Nephron progenitor cell (in vitro differentiated cells): ENCODE measurements around the gene PDIA5.

Experiments used
- DNase-seq: peaks from one replicate; pipeline ENCODE4 v3.0.0; 2021
- H3K27ac Mint-ChIP-seq: 2 replicates; pipeline ENCODE4 v1.8.0; 2021; ENCODE audit warnings: mild to moderate bottlenecking, moderate library complexity, mixed read lengths
- H3K27me3 Mint-ChIP-seq: 2 replicates; pipeline ENCODE4 v1.8.0; 2021; ENCODE audit warnings: mild to moderate bottlenecking, low read depth, mixed read lengths; ENCODE audit not compliant: poor library complexity
- H3K36me3 Mint-ChIP-seq: 2 replicates; pipeline ENCODE4 v1.8.0; 2021; ENCODE audit warnings: low read depth, mixed read lengths
- H3K4me1 Mint-ChIP-seq: 2 replicates; pipeline ENCODE4 v1.8.0; 2021; ENCODE audit warnings: mixed read lengths
- H3K4me3 Mint-ChIP-seq: 2 replicates; pipeline ENCODE4 v1.8.0; 2021; ENCODE audit warnings: mild to moderate bottlenecking, moderate library complexity, mixed read lengths
- H3K9me3 Mint-ChIP-seq: 2 replicates; pipeline ENCODE4 v1.8.0; 2021; ENCODE audit warnings: mild to moderate bottlenecking, moderate library complexity, mixed read lengths
- TF ChIP-seq, protein P1 (sequence below): fragments of 200-600 bp; sonication (generic); IDR thresholded peaks from 2 replicates; pipeline ENCODE4 v1.5.0; 2021; ENCODE audit warnings: antibody characterized with exemption

PDIA5 gene

DNA sequence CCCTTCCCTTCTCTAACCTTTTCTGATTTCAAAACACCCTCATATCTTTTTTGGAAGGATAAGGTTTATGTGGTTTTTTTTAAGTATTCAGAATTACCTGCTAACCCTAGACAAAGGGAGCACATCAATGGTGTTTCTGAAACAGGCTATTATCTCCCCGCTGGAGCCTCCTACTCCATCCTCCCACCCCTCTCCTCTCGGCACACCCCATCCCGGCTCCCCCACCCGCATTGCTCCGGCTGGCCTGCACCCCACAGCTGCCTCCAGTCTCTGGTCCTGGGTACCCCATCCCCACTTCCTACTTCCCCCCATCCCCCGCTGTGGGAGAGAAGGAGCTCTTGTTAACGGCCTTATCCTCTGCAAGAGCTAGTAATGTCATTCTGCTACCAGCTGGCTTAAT is 59.2 kb downstream of the PDIA5 start:
- peaks cover 9% of the 10 kb centered on the region for H3K36me3 Mint-ChIP-seq
- TF ChIP-seq, protein P1, sequence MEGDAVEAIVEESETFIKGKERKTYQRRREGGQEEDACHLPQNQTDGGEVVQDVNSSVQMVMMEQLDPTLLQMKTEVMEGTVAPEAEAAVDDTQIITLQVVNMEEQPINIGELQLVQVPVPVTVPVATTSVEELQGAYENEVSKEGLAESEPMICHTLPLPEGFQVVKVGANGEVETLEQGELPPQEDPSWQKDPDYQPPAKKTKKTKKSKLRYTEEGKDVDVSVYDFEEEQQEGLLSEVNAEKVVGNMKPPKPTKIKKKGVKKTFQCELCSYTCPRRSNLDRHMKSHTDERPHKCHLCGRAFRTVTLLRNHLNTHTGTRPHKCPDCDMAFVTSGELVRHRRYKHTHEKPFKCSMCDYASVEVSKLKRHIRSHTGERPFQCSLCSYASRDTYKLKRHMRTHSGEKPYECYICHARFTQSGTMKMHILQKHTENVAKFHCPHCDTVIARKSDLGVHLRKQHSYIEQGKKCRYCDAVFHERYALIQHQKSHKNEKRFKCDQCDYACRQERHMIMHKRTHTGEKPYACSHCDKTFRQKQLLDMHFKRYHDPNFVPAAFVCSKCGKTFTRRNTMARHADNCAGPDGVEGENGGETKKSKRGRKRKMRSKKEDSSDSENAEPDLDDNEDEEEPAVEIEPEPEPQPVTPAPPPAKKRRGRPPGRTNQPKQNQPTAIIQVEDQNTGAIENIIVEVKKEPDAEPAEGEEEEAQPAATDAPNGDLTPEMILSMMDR = no peak
- DNase-seq = no peak
- H3K4me1 Mint-ChIP-seq = peaks cover 39% of the 10 kb centered on the region
- H3K9me3 Mint-ChIP-seq = no peaks in the 10 kb centered on the region
- no peak overlapping the region for H3K4me3 Mint-ChIP-seq
- H3K27me3 Mint-ChIP-seq = peaks cover 9% of the 10 kb centered on the region
- H3K27ac Mint-ChIP-seq = no peak overlapping the region

DNA sequence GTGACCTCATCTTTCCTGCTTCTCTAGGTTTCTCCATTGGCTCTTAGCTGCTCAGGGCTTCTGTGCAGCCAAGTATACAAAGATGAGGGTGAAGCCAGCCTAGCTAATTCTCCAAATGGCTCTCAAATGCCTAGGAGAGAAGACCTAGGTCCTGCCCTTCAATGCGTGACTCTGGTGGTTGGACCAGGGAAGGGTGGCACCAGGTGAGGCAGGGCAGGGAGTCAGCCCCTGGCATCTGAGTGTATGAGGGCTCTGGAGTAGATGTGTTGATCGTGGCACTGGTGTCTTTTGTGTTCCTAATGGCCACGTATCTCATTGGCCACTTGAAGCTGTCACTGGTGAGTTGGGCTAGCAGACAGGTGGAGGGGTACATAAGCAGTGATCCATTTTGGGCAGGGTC is 59.8 kb downstream of the PDIA5 start:
- Mint-ChIP-seq H3K36me3 (peaks cover 11% of the 10 kb centered on the region), H3K27ac (no peak overlapping the region), H3K9me3 (no peaks in the 10 kb centered on the region), H3K27me3 (peaks cover 9% of the 10 kb centered on the region), H3K4me1 (peaks cover 34% of the 10 kb centered on the region), H3K4me3 (no peak overlapping the region)
- DNase-seq = no peak
- TF ChIP-seq, protein P1 = no peak

- DNase-seq = no peak
- H3K27ac Mint-ChIP-seq = no peak overlapping the region
- peaks cover 39% of the 10 kb centered on the region for H3K4me1 Mint-ChIP-seq
These were observed 62.3 kb downstream of the PDIA5 start for GRCh38 chr3:123129092-123129491.

DNA sequence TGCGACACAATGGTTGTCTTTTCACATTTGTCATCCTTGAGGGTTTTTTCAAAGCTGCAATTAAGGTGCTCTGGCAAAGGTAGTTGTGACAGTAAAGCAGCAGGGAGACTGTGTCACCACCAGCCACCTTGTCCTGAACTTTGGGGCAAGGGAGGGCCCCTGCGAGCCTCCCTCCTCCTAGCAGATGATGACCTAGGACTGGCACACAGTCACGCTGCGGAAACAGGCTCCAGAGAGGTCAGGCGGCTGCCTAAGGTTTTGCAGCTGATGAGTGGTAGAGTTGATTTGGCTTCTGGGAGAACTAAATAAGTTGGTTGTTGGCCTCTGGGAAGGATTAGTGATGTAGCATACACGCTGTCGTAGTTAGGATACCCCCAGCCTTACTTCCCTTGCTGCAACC is 62.7 kb downstream of the PDIA5 start:
- Mint-ChIP-seq H3K4me1 (peaks cover 39% of the 10 kb centered on the region), H3K36me3 (peaks cover 11% of the 10 kb centered on the region), H3K9me3 (no peaks in the 10 kb centered on the region), H3K4me3 (no peak overlapping the region), H3K27me3 (peaks cover 7% of the 10 kb centered on the region), H3K27ac (no peak overlapping the region)
- DNase-seq = no peak
- TF ChIP-seq, protein P1 = no peak

More at GRCh38 chr3:123129092-123129491, 62.3 kb downstream of the PDIA5 start:
- TF ChIP-seq, protein P1 = no peak
- Mint-ChIP-seq H3K27me3 (peaks cover 4% of the 10 kb centered on the region), H3K4me3 (no peak overlapping the region), H3K36me3 (peaks cover 8% of the 10 kb centered on the region), H3K9me3 (no peaks in the 10 kb centered on the region)

- Mint-ChIP-seq H3K27ac (peak overlapping the region; percentile 85), H3K9me3 (no peaks in the 10 kb centered on the region), H3K27me3 (peaks cover 8% of the 10 kb centered on the region), H3K4me3 (no peak overlapping the region), H3K4me1 (peaks cover 34% of the 10 kb centered on the region), H3K36me3 (peaks cover 12% of the 10 kb centered on the region)
- TF ChIP-seq, protein P1 = no peak
- no peak for DNase-seq
These were observed 63.4 kb downstream of the PDIA5 start for GRCh38 chr3:123130079-123130750.

GRCh38 chr3:123134671-123135070 is 67.8 kb downstream of the PDIA5 start:
- H3K4me3 Mint-ChIP-seq = no peak overlapping the region
- peaks cover 23% of the 10 kb centered on the region for H3K4me1 Mint-ChIP-seq
- no peak overlapping the region for H3K27ac Mint-ChIP-seq
- no peaks in the 10 kb centered on the region for H3K9me3 Mint-ChIP-seq
- no peak for DNase-seq
- H3K36me3 Mint-ChIP-seq = peaks cover 12% of the 10 kb centered on the region
- H3K27me3 Mint-ChIP-seq = peaks cover 8% of the 10 kb centered on the region
- TF ChIP-seq, protein P1 = no peak
